ENCODE results near the gene GNG13. TPM values are rescaled to one million over a fixed set of nuclear protein-coding genes. Genes with fewer than 3 reads are reported as not detected.

Gene GNG13, protein sequence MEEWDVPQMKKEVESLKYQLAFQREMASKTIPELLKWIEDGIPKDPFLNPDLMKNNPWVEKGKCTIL
- total RNA-seq, result not detected in 2 replicates

- H3K36me3 ChIP-seq (ENCODE audit: control insufficient read depth, insufficient read depth, low read length), result no peaks in the 10 kb centered on the region
- no peak for DNase-seq (ENCODE audit: low read depth)
- peaks cover 55% of the 10 kb centered on the region for H3K27me3 ChIP-seq (ENCODE audit: control insufficient read depth, insufficient read depth, low read length)
- H3K4me3 ChIP-seq (ENCODE audit: low read depth, low read length), result no peak within 1 kb of the TSS
- TF ChIP-seq, protein P1, sequence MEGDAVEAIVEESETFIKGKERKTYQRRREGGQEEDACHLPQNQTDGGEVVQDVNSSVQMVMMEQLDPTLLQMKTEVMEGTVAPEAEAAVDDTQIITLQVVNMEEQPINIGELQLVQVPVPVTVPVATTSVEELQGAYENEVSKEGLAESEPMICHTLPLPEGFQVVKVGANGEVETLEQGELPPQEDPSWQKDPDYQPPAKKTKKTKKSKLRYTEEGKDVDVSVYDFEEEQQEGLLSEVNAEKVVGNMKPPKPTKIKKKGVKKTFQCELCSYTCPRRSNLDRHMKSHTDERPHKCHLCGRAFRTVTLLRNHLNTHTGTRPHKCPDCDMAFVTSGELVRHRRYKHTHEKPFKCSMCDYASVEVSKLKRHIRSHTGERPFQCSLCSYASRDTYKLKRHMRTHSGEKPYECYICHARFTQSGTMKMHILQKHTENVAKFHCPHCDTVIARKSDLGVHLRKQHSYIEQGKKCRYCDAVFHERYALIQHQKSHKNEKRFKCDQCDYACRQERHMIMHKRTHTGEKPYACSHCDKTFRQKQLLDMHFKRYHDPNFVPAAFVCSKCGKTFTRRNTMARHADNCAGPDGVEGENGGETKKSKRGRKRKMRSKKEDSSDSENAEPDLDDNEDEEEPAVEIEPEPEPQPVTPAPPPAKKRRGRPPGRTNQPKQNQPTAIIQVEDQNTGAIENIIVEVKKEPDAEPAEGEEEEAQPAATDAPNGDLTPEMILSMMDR (IDR thresholded peaks at IDR 0.05; ENCODE audit: insufficient read depth, low read length, poor library complexity, severe bottlenecking), result no peak
Measured at GRCh38 chr16:799948-800833, at the start of gene GNG13. GNG13 (minus strand) TSS chr16:800734; CDS start chr16:799077, 1,657 bp downstream.

GRCh38 chr16:848510-849253 is 48.1 kb upstream of the GNG13 start:
- Histone ChIP-seq H3K4me3 (ENCODE audit: low read depth, low read length) (no peak overlapping the region), H3K36me3 (ENCODE audit: control insufficient read depth, insufficient read depth, low read length) (no peaks in the 10 kb centered on the region), H3K27me3 (ENCODE audit: control insufficient read depth, insufficient read depth, low read length) (peaks cover 9% of the 10 kb centered on the region)
- DNase-seq (ENCODE audit: low read depth), result no peak
- TF ChIP-seq, protein P1 (IDR thresholded peaks at IDR 0.05; ENCODE audit: insufficient read depth, low read length, poor library complexity, severe bottlenecking), result no peak

DNA sequence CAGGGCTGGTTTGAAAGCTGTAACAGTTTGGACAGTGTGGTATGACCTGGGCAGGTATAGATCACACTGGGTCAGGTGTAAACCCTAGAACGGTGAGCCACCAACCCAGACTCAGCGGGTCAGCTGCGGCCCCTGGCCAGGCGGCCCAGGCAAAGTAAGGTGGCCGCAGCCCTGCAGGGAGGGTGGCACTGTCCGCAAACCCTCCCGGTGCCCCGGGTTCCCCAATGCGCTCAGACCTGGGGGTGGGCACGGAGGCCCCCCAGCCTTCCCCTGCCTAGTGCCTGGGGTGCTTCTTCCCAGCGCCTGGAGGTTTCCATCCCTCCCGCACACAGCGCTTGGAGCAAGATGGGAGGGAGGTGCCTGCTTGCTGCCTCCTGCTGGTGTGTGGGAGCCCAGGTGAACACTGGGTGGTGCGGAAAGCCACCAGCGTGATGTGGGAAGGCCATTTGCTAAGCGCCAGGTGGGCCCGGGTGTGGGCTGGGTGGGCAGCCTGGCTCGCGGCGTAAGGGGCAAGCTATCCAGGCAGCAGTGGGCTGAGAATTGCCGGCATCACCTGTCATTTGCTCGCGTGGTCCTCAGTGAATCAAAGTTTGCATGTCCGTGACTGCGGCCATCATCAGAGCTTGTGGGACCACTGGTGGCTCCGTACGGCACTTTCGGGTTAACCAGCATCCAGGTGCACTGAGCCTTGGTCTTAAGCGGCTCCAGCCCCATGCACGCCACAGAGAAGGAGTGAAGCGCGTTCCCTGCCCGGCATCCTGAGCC is 47.3 kb upstream of the GNG13 start:
- H3K36me3 ChIP-seq (ENCODE audit: control insufficient read depth, insufficient read depth, low read length), result no peaks in the 10 kb centered on the region
- peaks cover 9% of the 10 kb centered on the region for H3K27me3 ChIP-seq (ENCODE audit: control insufficient read depth, insufficient read depth, low read length)
- no peak for DNase-seq (ENCODE audit: low read depth)
- H3K4me3 ChIP-seq (ENCODE audit: low read depth, low read length), result no peak overlapping the region
- TF ChIP-seq, protein P1 (IDR thresholded peaks at IDR 0.05; ENCODE audit: insufficient read depth, low read length, poor library complexity, severe bottlenecking), result no peak

GRCh38 chr16:847151-847550 is 46.6 kb upstream of the GNG13 start:
- no peak for DNase-seq (ENCODE audit: low read depth)
- Histone ChIP-seq H3K36me3 (ENCODE audit: control insufficient read depth, insufficient read depth, low read length) (no peaks in the 10 kb centered on the region), H3K27me3 (ENCODE audit: control insufficient read depth, insufficient read depth, low read length) (peaks cover 9% of the 10 kb centered on the region), H3K4me3 (ENCODE audit: low read depth, low read length) (no peak overlapping the region)
- TF ChIP-seq, protein P1 (IDR thresholded peaks at IDR 0.05; ENCODE audit: insufficient read depth, low read length, poor library complexity, severe bottlenecking), result no peak

DNA sequence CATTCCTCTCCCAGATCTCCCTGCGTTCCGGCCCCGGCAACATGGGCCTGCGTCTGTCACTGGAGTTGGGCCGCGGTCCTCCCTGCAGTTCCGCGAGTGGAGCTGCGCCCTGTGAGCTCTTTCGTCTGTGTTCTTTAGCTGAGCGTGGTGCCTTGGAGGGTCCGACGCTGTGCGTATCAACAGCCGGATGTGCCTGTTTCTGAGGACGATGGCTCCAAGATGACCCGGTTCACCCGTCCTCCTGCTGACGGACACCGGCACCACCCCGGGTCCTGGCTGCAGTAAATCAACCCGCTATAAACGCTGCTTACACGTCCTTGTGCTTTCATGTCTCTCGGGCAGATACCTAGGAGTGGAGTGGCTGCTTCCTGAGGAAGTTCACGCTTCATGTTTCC is 44.8 kb upstream of the GNG13 start:
- Histone ChIP-seq H3K27me3 (ENCODE audit: control insufficient read depth, insufficient read depth, low read length) (peaks cover 9% of the 10 kb centered on the region), H3K4me3 (ENCODE audit: low read depth, low read length) (no peak overlapping the region), H3K36me3 (ENCODE audit: control insufficient read depth, insufficient read depth, low read length) (no peaks in the 10 kb centered on the region)
- DNase-seq (ENCODE audit: low read depth), result no peak
- TF ChIP-seq, protein P1 (IDR thresholded peaks at IDR 0.05; ENCODE audit: insufficient read depth, low read length, poor library complexity, severe bottlenecking), result no peak

Data from kidney epithelial cell (primary cell).